NB4 (cell line): Measurements from ENCODE around the gene TRPC4AP.

ENCODE experiments used
- DNase-seq: peaks from one replicate; pipeline ENCODE4 v3.0.0; 2010; ENCODE audit warnings: low read depth
- H3K4me3 ChIP-seq: one replicate; pipeline ENCODE4 v1.5.1; 2011; ENCODE audit warnings: mild to moderate bottlenecking, low read depth, low read length, moderate library complexity
- MYC ChIP-seq: IDR thresholded peaks from 2 replicates; pipeline ENCODE4 v1.6.1; 2011; ENCODE audit warnings: low read depth, low read length
- POLR2A ChIP-seq: IDR thresholded peaks from 2 replicates; pipeline ENCODE4 v1.6.1; 2011; ENCODE audit warnings: mild to moderate bottlenecking; ENCODE audit not compliant: insufficient read length; ENCODE audit errors: extremely low read depth
- TF ChIP-seq, protein P1 (sequence below): IDR thresholded peaks from one replicate; pipeline ENCODE4 v1.5.1; 2012; ENCODE audit warnings: low read depth, low read length
- TF ChIP-seq, protein P2 (sequence below): IDR thresholded peaks from 2 replicates; pipeline ENCODE4 v1.6.1; 2011; ENCODE audit warnings: low read depth, low read length

The TRPC4AP gene

DNA sequence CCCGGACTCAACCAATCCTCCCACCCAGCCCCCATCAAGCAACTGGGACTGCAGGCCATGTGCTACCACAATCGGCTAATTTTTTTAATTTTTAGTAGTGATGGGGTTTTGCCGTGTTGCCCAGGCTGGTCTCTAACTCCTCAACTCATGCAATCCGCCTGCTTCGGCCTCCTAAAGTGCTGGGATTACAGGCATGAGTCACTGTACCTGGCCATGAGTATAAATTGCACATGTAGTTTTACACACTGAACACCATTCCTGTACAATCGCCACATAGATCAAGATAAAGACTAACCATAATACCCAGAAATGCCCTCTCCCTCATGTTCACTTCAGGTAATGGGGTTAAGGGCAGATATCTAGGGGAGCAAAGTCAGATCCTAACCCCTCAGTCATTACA is 26.4 kb downstream of the TRPC4AP start:
- no peak for DNase-seq
- TF ChIP-seq, protein P1, sequence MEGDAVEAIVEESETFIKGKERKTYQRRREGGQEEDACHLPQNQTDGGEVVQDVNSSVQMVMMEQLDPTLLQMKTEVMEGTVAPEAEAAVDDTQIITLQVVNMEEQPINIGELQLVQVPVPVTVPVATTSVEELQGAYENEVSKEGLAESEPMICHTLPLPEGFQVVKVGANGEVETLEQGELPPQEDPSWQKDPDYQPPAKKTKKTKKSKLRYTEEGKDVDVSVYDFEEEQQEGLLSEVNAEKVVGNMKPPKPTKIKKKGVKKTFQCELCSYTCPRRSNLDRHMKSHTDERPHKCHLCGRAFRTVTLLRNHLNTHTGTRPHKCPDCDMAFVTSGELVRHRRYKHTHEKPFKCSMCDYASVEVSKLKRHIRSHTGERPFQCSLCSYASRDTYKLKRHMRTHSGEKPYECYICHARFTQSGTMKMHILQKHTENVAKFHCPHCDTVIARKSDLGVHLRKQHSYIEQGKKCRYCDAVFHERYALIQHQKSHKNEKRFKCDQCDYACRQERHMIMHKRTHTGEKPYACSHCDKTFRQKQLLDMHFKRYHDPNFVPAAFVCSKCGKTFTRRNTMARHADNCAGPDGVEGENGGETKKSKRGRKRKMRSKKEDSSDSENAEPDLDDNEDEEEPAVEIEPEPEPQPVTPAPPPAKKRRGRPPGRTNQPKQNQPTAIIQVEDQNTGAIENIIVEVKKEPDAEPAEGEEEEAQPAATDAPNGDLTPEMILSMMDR: no peak
- TF ChIP-seq MYC (no peak), POLR2A (no peak)
- TF ChIP-seq, protein P2, sequence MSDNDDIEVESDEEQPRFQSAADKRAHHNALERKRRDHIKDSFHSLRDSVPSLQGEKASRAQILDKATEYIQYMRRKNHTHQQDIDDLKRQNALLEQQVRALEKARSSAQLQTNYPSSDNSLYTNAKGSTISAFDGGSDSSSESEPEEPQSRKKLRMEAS: no peak
- H3K4me3 ChIP-seq: no peak overlapping the region

DNA sequence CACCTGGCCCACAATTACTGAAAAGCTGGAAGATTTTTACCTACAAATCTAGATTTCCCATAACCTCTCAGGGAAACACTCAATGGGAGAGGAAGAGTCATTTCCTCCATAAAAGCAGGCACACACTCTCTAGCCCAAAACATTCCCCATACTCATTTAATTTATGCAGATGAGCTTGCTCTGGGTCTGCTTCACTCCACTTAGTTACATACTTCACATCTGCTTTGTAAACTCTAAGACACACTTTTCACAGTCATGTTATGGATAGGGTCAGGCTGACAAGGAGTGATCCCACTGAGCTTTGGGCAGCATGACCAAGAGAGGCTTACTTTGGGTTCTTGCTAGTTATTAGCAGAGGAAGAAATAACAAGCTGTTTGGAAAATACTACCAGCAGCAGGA is 27.4 kb downstream of the TRPC4AP start:
- no peak overlapping the region for H3K4me3 ChIP-seq
- no peak for DNase-seq
- TF ChIP-seq, protein P2: no peak
- TF ChIP-seq, protein P1: no peak
- TF ChIP-seq POLR2A: no peak
- no peak for TF ChIP-seq MYC

DNA sequence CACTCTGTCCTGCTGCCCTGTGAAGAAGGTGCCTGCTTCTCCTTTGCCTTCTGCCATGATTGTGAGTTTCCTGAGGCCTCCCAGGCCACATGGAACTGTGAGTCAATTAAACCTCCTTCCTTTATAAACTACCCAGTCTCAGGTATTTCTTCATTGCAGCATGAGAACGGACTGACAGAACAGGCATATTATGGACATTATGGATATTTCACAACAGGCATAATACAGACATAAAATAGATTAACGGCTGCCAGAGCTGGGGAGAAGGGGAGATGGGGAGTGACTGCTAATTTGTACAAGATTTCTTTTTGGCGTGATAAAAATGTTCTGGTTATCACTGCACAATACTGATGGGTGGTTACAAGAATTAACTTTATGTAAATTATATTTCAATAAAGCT is 29.4 kb downstream of the TRPC4AP start:
- H3K4me3 ChIP-seq: no peak overlapping the region
- TF ChIP-seq, protein P2: no peak
- TF ChIP-seq POLR2A: no peak
- no peak for TF ChIP-seq MYC
- TF ChIP-seq, protein P1: no peak
- DNase-seq: no peak

DNA sequence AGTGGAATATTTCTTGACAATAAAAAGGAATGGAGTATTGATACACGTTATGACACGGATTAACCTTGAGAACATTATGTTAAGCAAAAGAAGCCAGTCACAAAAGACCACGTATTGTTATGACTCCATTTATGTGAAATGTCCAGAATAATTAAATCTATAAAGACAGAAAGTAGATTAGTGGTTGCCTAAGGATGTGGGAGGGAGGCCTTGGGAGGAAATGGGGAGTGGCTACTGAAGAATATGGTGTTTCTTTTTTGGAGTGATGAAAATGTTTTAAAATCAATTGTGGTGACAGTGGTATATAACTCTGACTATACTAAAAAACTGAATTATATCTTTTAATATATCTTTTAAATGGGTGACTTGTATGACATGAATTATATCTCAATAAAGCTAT is 30.1 kb downstream of the TRPC4AP start:
- no peak overlapping the region for H3K4me3 ChIP-seq
- no peak for DNase-seq
- TF ChIP-seq POLR2A (no peak), MYC (no peak)
- TF ChIP-seq, protein P1: no peak
- TF ChIP-seq, protein P2: no peak

DNA sequence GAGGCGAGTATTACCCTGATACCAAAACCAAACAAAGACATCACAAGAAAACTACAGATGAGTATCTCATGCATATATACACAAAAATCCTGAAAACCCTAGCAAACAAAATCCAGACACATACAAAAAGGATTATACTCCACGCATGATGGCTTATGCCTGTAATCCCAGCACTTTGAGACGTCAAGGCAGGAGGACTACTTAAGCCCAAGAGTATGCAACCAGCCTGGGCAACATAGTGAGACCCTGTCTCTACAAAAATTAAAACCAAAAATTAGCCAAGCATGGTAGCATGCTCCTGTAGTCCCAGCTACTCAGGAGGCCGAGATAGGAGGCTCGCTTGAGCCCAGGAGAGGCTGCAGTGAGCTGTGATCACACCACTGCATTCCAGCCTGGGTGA is 32.4 kb downstream of the TRPC4AP start:
- no peak for DNase-seq
- no peak overlapping the region for H3K4me3 ChIP-seq
- no peak for TF ChIP-seq POLR2A
- TF ChIP-seq, protein P1: no peak
- TF ChIP-seq, protein P2: no peak
- TF ChIP-seq MYC: no peak

DNA sequence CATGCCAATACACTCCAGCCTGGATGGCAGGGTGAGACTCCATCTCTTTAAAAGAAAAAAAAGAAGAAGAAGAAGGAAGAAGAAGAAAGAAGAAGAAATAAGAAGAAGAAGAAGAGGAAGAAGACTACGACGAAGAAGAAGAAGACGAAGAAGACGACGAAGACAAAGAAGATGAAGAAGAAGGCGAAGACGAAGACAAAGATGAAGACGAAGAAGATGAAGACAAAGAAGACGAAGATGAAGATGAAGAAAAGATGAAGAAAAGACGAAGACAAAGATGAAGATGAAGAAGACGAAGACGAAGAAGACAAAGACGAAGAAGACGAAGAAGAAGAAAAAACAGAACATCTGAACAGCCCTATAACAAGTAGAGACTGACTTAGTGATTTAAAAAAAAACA is 33.0 kb downstream of the TRPC4AP start:
- no peak overlapping the region for H3K4me3 ChIP-seq
- TF ChIP-seq, protein P1: no peak
- TF ChIP-seq, protein P2: no peak
- TF ChIP-seq POLR2A (no peak), MYC (no peak)
- DNase-seq: no peak
